ENCODE results near the gene RIC8B. TPM values are rescaled to one million over a fixed set of nuclear protein-coding genes. Genes with fewer than 3 reads are reported as not detected.

RIC8B gene
- total RNA-seq, 6 experiments from 2014 or later, result 8.0 to 12.0 (median 10.2) TPM

DNA sequence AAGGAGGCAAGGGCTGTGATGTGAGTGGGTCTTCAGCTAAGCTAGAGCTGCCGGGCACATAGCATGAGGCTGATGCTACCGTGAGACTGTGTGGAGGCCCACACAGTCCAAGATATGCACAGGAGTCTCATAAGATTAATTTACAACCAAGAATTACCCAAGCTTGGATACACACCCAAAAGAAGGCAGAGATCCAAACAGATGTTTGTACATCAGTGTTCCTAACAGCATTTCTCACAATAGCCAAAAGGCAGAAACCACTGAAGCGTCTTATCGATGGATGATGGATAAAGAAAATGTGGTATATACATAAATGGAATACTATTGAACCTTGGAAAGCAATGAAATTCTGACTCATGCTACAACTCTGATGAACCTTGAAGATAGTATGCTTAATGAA lies 40.8 kb upstream of the RIC8B start:
- H3K4me1 Mint-ChIP-seq (ENCODE audit: low read depth), result no peaks in the 10 kb centered on the region
- H3K4me3 Mint-ChIP-seq, result no peak overlapping the region
- no peak overlapping the region for H3K27ac Mint-ChIP-seq
- no peaks in the 10 kb centered on the region for H3K36me3 Mint-ChIP-seq (ENCODE audit: low read depth)
- TF ChIP-seq, protein P1, sequence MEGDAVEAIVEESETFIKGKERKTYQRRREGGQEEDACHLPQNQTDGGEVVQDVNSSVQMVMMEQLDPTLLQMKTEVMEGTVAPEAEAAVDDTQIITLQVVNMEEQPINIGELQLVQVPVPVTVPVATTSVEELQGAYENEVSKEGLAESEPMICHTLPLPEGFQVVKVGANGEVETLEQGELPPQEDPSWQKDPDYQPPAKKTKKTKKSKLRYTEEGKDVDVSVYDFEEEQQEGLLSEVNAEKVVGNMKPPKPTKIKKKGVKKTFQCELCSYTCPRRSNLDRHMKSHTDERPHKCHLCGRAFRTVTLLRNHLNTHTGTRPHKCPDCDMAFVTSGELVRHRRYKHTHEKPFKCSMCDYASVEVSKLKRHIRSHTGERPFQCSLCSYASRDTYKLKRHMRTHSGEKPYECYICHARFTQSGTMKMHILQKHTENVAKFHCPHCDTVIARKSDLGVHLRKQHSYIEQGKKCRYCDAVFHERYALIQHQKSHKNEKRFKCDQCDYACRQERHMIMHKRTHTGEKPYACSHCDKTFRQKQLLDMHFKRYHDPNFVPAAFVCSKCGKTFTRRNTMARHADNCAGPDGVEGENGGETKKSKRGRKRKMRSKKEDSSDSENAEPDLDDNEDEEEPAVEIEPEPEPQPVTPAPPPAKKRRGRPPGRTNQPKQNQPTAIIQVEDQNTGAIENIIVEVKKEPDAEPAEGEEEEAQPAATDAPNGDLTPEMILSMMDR (IDR thresholded peaks at IDR 0.05), result no peak
- peaks cover 3% of the 10 kb centered on the region for H3K27me3 Mint-ChIP-seq (ENCODE audit: insufficient read depth)
- DNase-seq, result no peak
- no peaks in the 10 kb centered on the region for H3K9me3 Mint-ChIP-seq

DNA sequence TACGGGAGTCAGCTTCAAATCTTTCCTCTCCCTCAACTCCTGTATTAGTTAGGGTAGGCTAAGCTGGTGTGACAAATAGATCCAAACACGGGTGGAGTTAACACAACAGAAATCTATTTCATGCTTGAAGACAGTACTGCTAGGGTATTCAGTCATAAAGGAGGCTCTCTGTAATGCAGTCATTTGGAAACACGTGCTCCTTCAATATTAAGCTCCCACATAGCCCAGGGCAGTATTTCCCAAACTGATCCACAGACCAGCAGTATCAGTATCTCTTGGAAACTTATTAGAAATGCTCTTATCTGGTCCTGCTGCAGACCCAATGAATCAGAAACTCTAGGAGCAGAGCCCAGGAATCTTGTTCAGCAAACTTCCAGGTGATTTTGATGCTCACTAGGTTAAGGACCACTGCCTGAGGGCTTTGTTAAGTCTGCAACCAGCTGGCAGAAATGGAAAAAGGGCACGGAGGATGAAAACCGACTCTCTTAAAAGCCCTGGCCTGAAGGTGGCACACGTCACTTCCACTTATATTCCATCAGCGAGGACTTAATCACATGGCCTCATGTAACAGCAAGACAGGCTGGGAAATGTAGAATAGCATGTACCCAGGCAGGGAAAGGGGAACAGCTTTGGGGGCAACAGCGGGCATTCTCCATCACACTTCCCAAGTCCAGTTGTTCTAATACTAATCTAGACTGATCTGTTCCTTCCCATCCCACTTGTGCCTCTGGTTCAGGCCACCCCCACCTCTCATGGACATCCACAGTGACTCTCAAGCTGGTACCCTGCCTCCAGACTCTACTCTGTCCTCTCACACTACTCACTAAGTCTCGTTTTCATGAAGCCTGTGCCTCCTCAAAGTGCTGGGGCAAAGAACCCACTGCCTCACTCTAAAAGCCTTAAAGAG lies 38.2 kb upstream of the RIC8B start:
- H3K27ac Mint-ChIP-seq, result no peak overlapping the region
- TF ChIP-seq, protein P1 (IDR thresholded peaks at IDR 0.05), result no peak
- no peak overlapping the region for H3K4me3 Mint-ChIP-seq
- no peaks in the 10 kb centered on the region for H3K9me3 Mint-ChIP-seq
- peaks cover 6% of the 10 kb centered on the region for H3K27me3 Mint-ChIP-seq (ENCODE audit: insufficient read depth)
- DNase-seq, result no peak
- H3K36me3 Mint-ChIP-seq (ENCODE audit: low read depth), result no peaks in the 10 kb centered on the region
- peaks cover 9% of the 10 kb centered on the region for H3K4me1 Mint-ChIP-seq (ENCODE audit: low read depth)

DNA sequence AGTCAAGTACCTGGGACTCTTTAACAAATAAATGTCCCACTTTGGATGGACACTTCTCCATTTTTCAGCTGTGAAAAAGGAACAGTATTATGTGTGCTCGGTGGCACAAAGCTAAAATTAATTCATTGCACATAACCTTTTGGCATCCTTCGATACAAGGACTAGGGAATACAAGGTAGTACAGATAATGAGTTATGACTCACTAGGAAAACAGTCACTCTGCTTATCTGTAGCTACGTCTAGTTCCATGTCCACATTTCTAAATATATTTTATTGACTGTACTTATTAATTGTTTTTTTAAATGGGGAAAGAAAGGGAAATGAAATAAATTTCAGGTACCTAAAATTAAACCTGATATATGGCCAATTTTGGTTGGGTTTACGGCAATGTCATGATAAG lies 35.2 kb upstream of the RIC8B start:
- TF ChIP-seq, protein P1 (IDR thresholded peaks at IDR 0.05), result no peak
- peaks cover 7% of the 10 kb centered on the region for H3K27me3 Mint-ChIP-seq (ENCODE audit: insufficient read depth)
- no peaks in the 10 kb centered on the region for H3K36me3 Mint-ChIP-seq (ENCODE audit: low read depth)
- no peak overlapping the region for H3K4me3 Mint-ChIP-seq
- H3K9me3 Mint-ChIP-seq, result no peaks in the 10 kb centered on the region
- H3K27ac Mint-ChIP-seq, result no peak overlapping the region
- DNase-seq, result no peak
- H3K4me1 Mint-ChIP-seq (ENCODE audit: low read depth), result peaks cover 9% of the 10 kb centered on the region

DNA sequence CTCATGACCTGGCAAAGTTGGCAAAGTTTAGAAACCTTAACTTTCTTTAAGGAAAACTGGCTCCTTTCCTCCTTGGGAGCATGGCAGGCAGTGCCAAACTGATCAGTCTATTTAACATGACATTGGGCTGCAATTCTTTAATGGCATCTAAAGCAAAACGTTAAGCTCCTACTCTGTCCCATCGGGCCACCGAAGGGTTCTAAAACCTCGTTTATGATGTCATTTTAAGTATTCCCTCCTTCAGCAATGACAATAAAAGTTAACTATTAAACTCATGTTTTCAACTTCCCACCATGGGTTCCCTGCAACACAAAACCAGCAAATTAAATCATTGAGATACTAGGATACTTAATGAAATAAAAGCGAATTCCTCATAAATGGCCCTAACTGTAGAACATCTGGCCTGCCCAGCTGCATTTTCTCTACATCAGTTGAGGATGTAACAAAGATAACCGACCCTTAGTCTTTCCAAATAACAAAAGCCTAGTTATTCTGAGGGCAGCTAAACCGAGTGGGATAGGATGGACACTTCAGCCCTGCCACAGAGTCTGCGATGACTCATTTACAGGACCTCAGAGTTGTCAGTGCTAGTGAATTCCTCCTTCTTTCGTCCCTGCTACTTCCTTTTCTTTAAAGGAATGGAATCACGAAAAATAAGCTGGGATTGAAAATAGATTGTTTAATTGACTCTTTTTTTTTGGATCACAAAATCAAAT lies 34.5 kb upstream of the RIC8B start:
- H3K4me3 Mint-ChIP-seq, result no peak overlapping the region
- no peaks in the 10 kb centered on the region for H3K9me3 Mint-ChIP-seq
- H3K27me3 Mint-ChIP-seq (ENCODE audit: insufficient read depth), result peaks cover 7% of the 10 kb centered on the region
- H3K4me1 Mint-ChIP-seq (ENCODE audit: low read depth), result peaks cover 9% of the 10 kb centered on the region
- TF ChIP-seq, protein P1 (IDR thresholded peaks at IDR 0.05), result no peak
- no peaks in the 10 kb centered on the region for H3K36me3 Mint-ChIP-seq (ENCODE audit: low read depth)
- no peak for DNase-seq
- H3K27ac Mint-ChIP-seq, result no peak overlapping the region

DNA sequence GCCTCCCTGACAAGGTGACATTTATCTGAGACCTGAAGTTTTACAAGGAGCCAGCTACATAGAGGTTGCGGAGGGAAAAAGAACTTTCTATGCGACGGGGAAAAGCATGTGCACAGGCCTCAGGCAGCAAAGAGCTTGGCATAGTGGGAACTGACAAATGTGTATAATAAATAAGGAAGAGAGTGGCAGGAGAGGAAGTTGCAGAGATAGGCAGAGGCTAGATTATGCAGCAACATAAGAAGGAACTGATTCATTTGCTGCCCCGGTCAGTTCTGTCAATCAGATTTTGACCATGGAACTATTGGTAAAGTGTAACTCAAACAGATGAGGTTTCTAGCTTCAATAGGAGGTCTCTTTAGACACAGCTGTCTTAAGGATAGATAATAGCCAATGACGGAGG lies 33.7 kb upstream of the RIC8B start:
- Mint-ChIP-seq H3K36me3 (ENCODE audit: low read depth) (no peaks in the 10 kb centered on the region), H3K4me1 (ENCODE audit: low read depth) (peaks cover 9% of the 10 kb centered on the region), H3K27ac (no peak overlapping the region), H3K9me3 (no peaks in the 10 kb centered on the region), H3K4me3 (no peak overlapping the region), H3K27me3 (ENCODE audit: insufficient read depth) (peaks cover 10% of the 10 kb centered on the region)
- TF ChIP-seq, protein P1 (IDR thresholded peaks at IDR 0.05), result no peak
- DNase-seq, result no peak

Data from HFFc6 (cell line).